Breast epithelium (tissue), 3 donors: Measurements from ENCODE around the gene HNRNPUL1.

Source experiments
- CTCF ChIP-seq, 3 donors: fragments of 450-650 bp; IDR thresholded peaks; one replicate each; pipeline ENCODE4 v1.5.1; 2016 to 2017; ENCODE audit warnings: antibody characterized with exemption in 3 of 3, mild to moderate bottlenecking in 3 of 3, moderate library complexity in 3 of 3
- POLR2AphosphoS5 ChIP-seq, 3 donors: sonication (generic); formaldehyde crosslinking; IDR thresholded peaks; one replicate each; pipeline ENCODE4 v1.6.1; 2017; ENCODE audit warnings: antibody characterized with exemption in 3 of 3

- TF ChIP-seq POLR2AphosphoS5 (IDR thresholded peaks at IDR 0.05) (no peak), CTCF (IDR thresholded peaks at IDR 0.05) (no peak)
Observed at GRCh38 chr19:41324231-41324702, 60.1 kb downstream of the HNRNPUL1 start.
